Measurements from ENCODE around the gene COQ4. TPM values are rescaled to one million over a fixed set of nuclear protein-coding genes. Genes with fewer than 3 reads are reported as not detected.

The COQ4 gene
- total RNA-seq, 4 donors from 2014 or later = 3.2 to 37.9 (median 29.6) TPM

DNA sequence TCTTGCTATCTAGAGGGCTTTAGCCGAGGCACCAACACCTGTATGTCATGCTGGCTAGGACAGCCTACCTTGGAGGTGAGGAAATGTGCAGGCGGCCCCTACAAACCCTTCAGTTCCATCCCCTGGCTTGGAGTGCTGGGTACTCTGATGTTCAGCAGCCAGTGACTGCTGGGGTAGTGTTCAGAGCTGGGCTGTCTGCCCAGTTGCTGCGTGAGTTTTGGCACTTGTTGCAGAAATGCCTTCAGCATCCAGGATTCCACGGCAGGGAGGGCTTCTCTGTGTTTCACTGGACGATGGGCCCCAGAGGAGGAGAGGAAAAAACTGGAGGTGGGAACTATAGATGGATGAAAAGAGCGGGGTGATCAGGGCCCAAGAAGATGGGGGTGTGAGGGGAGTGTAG lies 36.2 kb upstream of the COQ4 start:
- no peak for DNase-seq
- Histone ChIP-seq H3K4me3 (no peak overlapping the region), H3K27ac (no peak overlapping the region), H3K9me3 (no peaks in the 10 kb centered on the region), H3K36me3 (no peaks in the 10 kb centered on the region), H3K4me1 (no peaks in the 10 kb centered on the region), H3K27me3 (no peaks in the 10 kb centered on the region)
- TF ChIP-seq, protein P1, sequence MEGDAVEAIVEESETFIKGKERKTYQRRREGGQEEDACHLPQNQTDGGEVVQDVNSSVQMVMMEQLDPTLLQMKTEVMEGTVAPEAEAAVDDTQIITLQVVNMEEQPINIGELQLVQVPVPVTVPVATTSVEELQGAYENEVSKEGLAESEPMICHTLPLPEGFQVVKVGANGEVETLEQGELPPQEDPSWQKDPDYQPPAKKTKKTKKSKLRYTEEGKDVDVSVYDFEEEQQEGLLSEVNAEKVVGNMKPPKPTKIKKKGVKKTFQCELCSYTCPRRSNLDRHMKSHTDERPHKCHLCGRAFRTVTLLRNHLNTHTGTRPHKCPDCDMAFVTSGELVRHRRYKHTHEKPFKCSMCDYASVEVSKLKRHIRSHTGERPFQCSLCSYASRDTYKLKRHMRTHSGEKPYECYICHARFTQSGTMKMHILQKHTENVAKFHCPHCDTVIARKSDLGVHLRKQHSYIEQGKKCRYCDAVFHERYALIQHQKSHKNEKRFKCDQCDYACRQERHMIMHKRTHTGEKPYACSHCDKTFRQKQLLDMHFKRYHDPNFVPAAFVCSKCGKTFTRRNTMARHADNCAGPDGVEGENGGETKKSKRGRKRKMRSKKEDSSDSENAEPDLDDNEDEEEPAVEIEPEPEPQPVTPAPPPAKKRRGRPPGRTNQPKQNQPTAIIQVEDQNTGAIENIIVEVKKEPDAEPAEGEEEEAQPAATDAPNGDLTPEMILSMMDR (IDR thresholded peaks at IDR 0.05) = no peak
- no peak for TF ChIP-seq POLR2A (IDR thresholded peaks at IDR 0.05)
- intact Hi-C loops (cut with DNase I; ENCODE audit: low total_unique reads) = no loop called here

DNA sequence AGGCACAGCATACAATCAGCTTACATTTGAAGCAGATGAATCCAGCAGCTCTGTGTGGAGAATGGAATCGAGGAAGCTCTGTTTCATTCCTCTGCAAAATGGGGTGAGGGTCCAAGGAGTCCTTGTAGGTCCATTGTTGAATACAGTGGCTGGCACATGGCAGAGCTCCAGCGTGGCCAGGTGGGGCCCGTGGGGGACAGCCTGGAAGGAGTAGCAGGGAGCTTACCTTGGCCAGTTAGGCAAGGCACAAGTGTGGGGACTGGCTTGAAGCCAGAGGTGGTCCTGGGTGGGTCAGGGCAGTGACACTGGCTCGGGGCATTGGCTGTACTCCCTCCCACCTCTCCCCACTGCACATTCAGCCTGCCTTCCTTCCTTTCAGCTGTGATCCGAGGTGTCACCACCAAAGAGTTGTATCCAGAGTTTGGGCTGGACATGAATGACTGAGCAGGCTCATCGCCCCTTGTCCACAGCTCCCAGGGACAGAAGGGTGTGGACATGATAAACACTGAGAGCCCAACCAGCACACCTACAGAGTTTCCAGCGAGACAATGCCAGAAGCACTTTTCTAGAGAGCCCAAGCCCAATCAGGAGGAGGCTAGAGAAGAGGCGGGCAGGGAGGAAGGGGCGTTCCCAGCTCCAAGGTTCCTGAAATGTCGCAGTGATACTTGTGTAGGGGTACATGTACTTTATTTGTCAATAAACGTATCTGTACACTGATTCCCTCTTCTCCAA lies 34.2 kb upstream of the COQ4 start:
- Histone ChIP-seq H3K9me3 (no peaks in the 10 kb centered on the region), H3K27me3 (no peaks in the 10 kb centered on the region), H3K4me3 (no peak overlapping the region), H3K36me3 (no peaks in the 10 kb centered on the region), H3K4me1 (no peaks in the 10 kb centered on the region), H3K27ac (no peak overlapping the region)
- no peak for DNase-seq
- TF ChIP-seq POLR2A (IDR thresholded peaks at IDR 0.05) = no peak
- TF ChIP-seq, protein P1 (IDR thresholded peaks at IDR 0.05) = no peak
- intact Hi-C loops (cut with DNase I; ENCODE audit: low total_unique reads) = no loop called here

DNA sequence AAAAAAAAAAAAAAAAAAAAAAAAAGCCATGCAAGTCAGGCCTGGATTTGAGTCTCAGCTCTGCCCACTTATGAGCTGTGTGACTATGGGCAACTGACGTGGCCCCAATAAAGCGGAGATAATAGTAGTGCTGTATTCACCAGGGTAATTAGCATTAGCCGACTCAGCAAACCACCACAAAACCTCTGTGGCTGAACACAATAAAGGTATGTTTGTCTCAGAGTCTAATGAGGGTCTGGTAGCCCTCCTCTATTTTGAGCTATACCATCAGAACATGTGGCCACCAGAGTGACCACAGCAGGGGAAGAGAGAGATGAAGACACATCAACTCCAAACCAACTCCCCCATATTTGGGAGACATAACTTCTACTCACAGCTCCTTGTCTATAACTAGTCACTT lies 30.6 kb upstream of the COQ4 start:
- intact Hi-C loops (cut with DNase I; ENCODE audit: low total_unique reads) = no loop called here
- Histone ChIP-seq H3K27me3 (no peaks in the 10 kb centered on the region), H3K27ac (no peak overlapping the region), H3K36me3 (no peaks in the 10 kb centered on the region), H3K4me3 (no peak overlapping the region), H3K9me3 (no peaks in the 10 kb centered on the region), H3K4me1 (no peaks in the 10 kb centered on the region)
- no peak for TF ChIP-seq POLR2A (IDR thresholded peaks at IDR 0.05)
- TF ChIP-seq, protein P1 (IDR thresholded peaks at IDR 0.05) = no peak
- no peak for DNase-seq

DNA sequence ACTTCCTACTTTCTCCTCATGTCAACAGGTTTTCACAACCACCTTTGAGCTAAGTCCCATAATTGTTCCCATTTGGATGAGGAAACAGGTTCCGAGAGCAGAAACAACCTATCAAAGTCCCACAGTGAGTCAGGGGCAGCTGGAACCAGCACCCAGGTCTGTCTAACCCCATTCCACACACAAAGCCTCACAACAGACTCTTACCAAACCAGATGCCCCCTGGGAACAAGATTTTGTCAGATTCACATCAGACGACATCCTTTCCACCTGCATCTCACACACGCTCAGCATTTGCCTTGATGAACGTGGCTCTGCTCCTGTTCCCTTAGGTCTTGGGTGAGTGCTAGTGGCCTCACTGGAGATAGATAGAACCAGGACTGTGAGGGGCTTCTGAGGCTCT lies 29.5 kb upstream of the COQ4 start:
- H3K4me1 ChIP-seq = no peaks in the 10 kb centered on the region
- TF ChIP-seq, protein P1 (IDR thresholded peaks at IDR 0.05) = no peak
- TF ChIP-seq POLR2A (IDR thresholded peaks at IDR 0.05) = no peak
- H3K4me3 ChIP-seq = no peak overlapping the region
- no peaks in the 10 kb centered on the region for H3K9me3 ChIP-seq
- no peak for DNase-seq
- H3K27me3 ChIP-seq = no peaks in the 10 kb centered on the region
- no peak overlapping the region for H3K27ac ChIP-seq
- intact Hi-C loops (cut with DNase I; ENCODE audit: low total_unique reads) = no loop called here
- no peaks in the 10 kb centered on the region for H3K36me3 ChIP-seq

DNA sequence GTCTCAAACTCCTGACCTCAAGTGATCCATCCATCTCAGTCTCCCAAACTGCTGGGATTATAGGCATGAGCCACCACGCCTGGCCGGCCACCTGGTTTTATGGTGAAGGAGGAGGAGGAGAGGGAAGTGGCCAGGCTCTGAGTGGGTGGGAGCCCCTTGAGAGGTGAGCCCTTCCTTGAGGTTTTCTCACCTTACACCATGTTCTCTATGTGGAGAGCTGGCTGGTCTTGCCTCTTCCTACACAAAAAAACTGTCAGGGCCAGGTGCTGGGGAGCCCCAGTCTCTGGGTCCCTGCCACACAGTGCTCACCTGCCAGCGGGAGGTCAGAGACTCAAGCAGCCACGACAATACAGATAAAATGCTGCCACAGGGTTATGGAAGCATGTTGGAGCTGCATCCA lies 28.5 kb upstream of the COQ4 start:
- DNase-seq = no peak
- no peak overlapping the region for H3K27ac ChIP-seq
- TF ChIP-seq, protein P1 (IDR thresholded peaks at IDR 0.05) = no peak
- TF ChIP-seq POLR2A (IDR thresholded peaks at IDR 0.05) = no peak
- intact Hi-C loops (cut with DNase I; ENCODE audit: low total_unique reads) = no loop called here
- H3K27me3 ChIP-seq = no peaks in the 10 kb centered on the region
- H3K4me1 ChIP-seq = no peaks in the 10 kb centered on the region
- H3K4me3 ChIP-seq = no peak overlapping the region
- no peaks in the 10 kb centered on the region for H3K36me3 ChIP-seq
- no peaks in the 10 kb centered on the region for H3K9me3 ChIP-seq

Measured in uterus (tissue), 4 donors.